IPS DF 6.9 (cell line): ENCODE data around the gene TTLL10.
"Not testable (repeated sequence)": the region's sequence is repeated elsewhere in the genome, so short reads cannot be mapped to it uniquely, and the experiment has no call there.

ENCODE experiments used
- DNase-seq: peaks from one replicate; pipeline ENCODE4 v3.0.0-alpha.2; 2013; ENCODE audit warnings: low read depth, low spot score
- H3K27ac ChIP-seq: one replicate; pipeline ENCODE4 v1.5.1; 2013; ENCODE audit warnings: low read length, control low read depth
- H3K27me3 ChIP-seq: 2 replicates; pipeline ENCODE4 v1.6.1; 2013; ENCODE audit warnings: mild to moderate bottlenecking, low read length; ENCODE audit not compliant: control insufficient read depth, insufficient read depth
- H3K36me3 ChIP-seq: 2 replicates; pipeline ENCODE4 v1.6.1; 2013; ENCODE audit warnings: low read length; ENCODE audit not compliant: control insufficient read depth, insufficient read depth
- H3K4me1 ChIP-seq: 2 replicates; pipeline ENCODE4 v1.6.1; 2013; ENCODE audit warnings: low read length; ENCODE audit not compliant: control insufficient read depth, insufficient read depth
- H3K4me3 ChIP-seq: 2 replicates; pipeline ENCODE4 v1.5.1; 2013; ENCODE audit warnings: mild to moderate bottlenecking, low read length
- H3K9me3 ChIP-seq: 2 replicates; pipeline ENCODE4 v1.6.1; 2013; ENCODE audit warnings: low read length, inconsistent platforms; ENCODE audit not compliant: control insufficient read depth, insufficient read depth
- whole genome bisulfite sequencing: extraction: QIAGEN DNeasy Blood & Tissue Kit; methylation state at CpG from one replicate; pipeline ENCODE4 v1.1.7; 2013; ENCODE audit warnings: mixed read lengths, missing lambda C conversion rate; ENCODE audit not compliant: insufficient read length, insufficient coverage; 5-methylcytosine and 5-hydroxymethylcytosine counted together

Gene TTLL10

GRCh38 chr1:1148569-1148968, 25.1 kb upstream of the TTLL10 start:
- no peak overlapping the region for H3K4me3 ChIP-seq
- DNase-seq, result no peak
- no CpG with 5 or more reads among the region's 24 CpGs for WGBS
- no peaks in the 10 kb centered on the region for H3K27me3 ChIP-seq
- no peaks in the 10 kb centered on the region for H3K9me3 ChIP-seq
- H3K4me1 ChIP-seq, result no peaks in the 10 kb centered on the region; the same call in 1 of the 2 replicates
- H3K27ac ChIP-seq, result no peak overlapping the region
- no peaks in the 10 kb centered on the region; the same call in 1 of the 2 replicates for H3K36me3 ChIP-seq

- Histone ChIP-seq H3K27ac (no peak overlapping the region), H3K4me1 (no peaks in the 10 kb centered on the region; the same call in 1 of the 2 replicates)
- WGBS, result no CpG with 5 or more reads among the region's 15 CpGs
Observed at GRCh38 chr1:1149416-1149815, 24.3 kb upstream of the TTLL10 start.

GRCh38 chr1:1150100-1150499, 23.6 kb upstream of the TTLL10 start:
- DNase-seq, result no peak
- Histone ChIP-seq H3K36me3 (no peaks in the 10 kb centered on the region; the same call in 1 of the 2 replicates), H3K27me3 (no peaks in the 10 kb centered on the region), H3K4me1 (no peaks in the 10 kb centered on the region), H3K4me3 (no peak overlapping the region), H3K27ac (no peak overlapping the region), H3K9me3 (no peaks in the 10 kb centered on the region)
- WGBS, result no CpG with 5 or more reads among the region's 12 CpGs

More at GRCh38 chr1:1149416-1149815, 24.3 kb upstream of the TTLL10 start:
- Histone ChIP-seq H3K4me3 (no peak overlapping the region), H3K9me3 (no peaks in the 10 kb centered on the region), H3K27me3 (no peaks in the 10 kb centered on the region), H3K36me3 (no peaks in the 10 kb centered on the region; the same call in 1 of the 2 replicates)
- DNase-seq, result no peak

GRCh38 chr1:1151306-1151705, 22.4 kb upstream of the TTLL10 start:
- no peak for DNase-seq
- no peak overlapping the region for H3K4me3 ChIP-seq
- H3K9me3 ChIP-seq, result no peaks in the 10 kb centered on the region
- no peak overlapping the region for H3K27ac ChIP-seq
- H3K36me3 ChIP-seq, result no peaks in the 10 kb centered on the region; the same call in 1 of the 2 replicates
- H3K27me3 ChIP-seq, result no peaks in the 10 kb centered on the region
- no peaks in the 10 kb centered on the region for H3K4me1 ChIP-seq
- no CpG with 5 or more reads among the region's 21 CpGs for WGBS

GRCh38 chr1:1152431-1152830, 21.2 kb upstream of the TTLL10 start:
- not testable (repeated sequence) for H3K27ac ChIP-seq, H3K9me3 ChIP-seq, H3K4me3 ChIP-seq, H3K36me3 ChIP-seq, H3K27me3 ChIP-seq, H3K4me1 ChIP-seq, DNase-seq
- WGBS, result no CpG with 5 or more reads among the region's 13 CpGs

- not testable (repeated sequence) for DNase-seq, H3K27ac ChIP-seq, H3K27me3 ChIP-seq, H3K4me3 ChIP-seq, H3K36me3 ChIP-seq, H3K4me1 ChIP-seq, H3K9me3 ChIP-seq
- WGBS, result no CpG with 5 or more reads among the region's 14 CpGs
Observed at GRCh38 chr1:1153215-1153614, 20.5 kb upstream of the TTLL10 start.

- no peaks in the 10 kb centered on the region for H3K9me3 ChIP-seq
- no peaks in the 10 kb centered on the region for H3K27me3 ChIP-seq
- DNase-seq, result no peak
- no peak overlapping the region for H3K4me3 ChIP-seq
- no peak overlapping the region for H3K27ac ChIP-seq
- no CpG with 5 or more reads among the region's 4 CpGs for WGBS
- H3K4me1 ChIP-seq, result peaks cover 1% of the 10 kb centered on the region
- no peaks in the 10 kb centered on the region; the same call in 1 of the 2 replicates for H3K36me3 ChIP-seq
Observed at GRCh38 chr1:1153874-1154273, 19.8 kb upstream of the TTLL10 start.

- Histone ChIP-seq H3K27ac (no peak overlapping the region), H3K4me1 (peaks cover 1% of the 10 kb centered on the region), H3K9me3 (no peaks in the 10 kb centered on the region), H3K4me3 (no peak overlapping the region), H3K36me3 (no peaks in the 10 kb centered on the region; the same call in 1 of the 2 replicates), H3K27me3 (no peaks in the 10 kb centered on the region)
- DNase-seq, result no peak
- no CpG with 5 or more reads among the region's 10 CpGs for WGBS
Observed at GRCh38 chr1:1155258-1155657, 18.4 kb upstream of the TTLL10 start.

GRCh38 chr1:1156140-1157032, 17.3 kb upstream of the TTLL10 start:
- Histone ChIP-seq H3K4me3 (no peak overlapping the region), H3K36me3 (no peaks in the 10 kb centered on the region; the same call in 1 of the 2 replicates), H3K27ac (no peak overlapping the region), H3K9me3 (no peaks in the 10 kb centered on the region), H3K4me1 (peaks cover 3% of the 10 kb centered on the region), H3K27me3 (no peaks in the 10 kb centered on the region)
- no CpG with 5 or more reads among the region's 26 CpGs for WGBS
- DNase-seq, result no peak

- H3K27ac ChIP-seq, result no peak overlapping the region
- no peaks in the 10 kb centered on the region for H3K27me3 ChIP-seq
- no peak for DNase-seq
- H3K36me3 ChIP-seq, result no peaks in the 10 kb centered on the region; the same call in 1 of the 2 replicates
- peaks cover 3% of the 10 kb centered on the region for H3K4me1 ChIP-seq
- no peak overlapping the region for H3K4me3 ChIP-seq
- no peaks in the 10 kb centered on the region for H3K9me3 ChIP-seq
- no CpG with 5 or more reads among the region's 9 CpGs for WGBS
Observed at GRCh38 chr1:1157033-1157365, 16.7 kb upstream of the TTLL10 start.
